Hindlimb muscle (tissue), 1 donor: ENCODE data around the gene ARID4B. TPM values are rescaled to one million over a fixed set of nuclear protein-coding genes. Genes with fewer than 3 reads are reported as not detected.

Experiments
- DNase-seq: peaks from one replicate; pipeline ENCODE4 v3.0.0-alpha.2; 2013
- polyA plus RNA-seq: library from polyadenylated mRNA; unstranded; fragments of 120-200 nt; gene quantifications from one replicate; pipeline ENCODE4 v1.2.1, GENCODE V29; 2013; ENCODE audit not compliant: insufficient read length

ARID4B gene
- polyA plus RNA-seq, 1 donor = 19.1 TPM

DNA sequence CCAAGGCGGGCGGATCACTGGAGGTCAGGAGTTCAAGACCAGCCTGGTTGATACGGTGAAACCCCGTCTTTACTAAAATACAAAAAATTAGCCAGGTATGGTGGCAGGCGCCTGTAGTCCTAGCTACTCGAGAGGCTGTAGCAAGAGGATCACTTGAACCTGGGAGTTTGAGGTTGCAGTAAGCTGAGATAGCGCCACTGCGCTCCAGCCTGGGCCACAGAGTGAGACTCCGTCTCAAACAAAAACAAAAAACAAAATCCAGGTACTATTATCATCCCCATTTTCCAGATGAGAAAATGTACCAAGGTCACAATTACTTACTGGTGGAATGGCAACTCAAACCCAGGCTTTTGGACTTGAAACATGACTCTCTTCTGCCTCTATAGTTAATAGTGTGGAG, 203.9 kb downstream of the ARID4B start:
- DNase-seq = no peak

DNA sequence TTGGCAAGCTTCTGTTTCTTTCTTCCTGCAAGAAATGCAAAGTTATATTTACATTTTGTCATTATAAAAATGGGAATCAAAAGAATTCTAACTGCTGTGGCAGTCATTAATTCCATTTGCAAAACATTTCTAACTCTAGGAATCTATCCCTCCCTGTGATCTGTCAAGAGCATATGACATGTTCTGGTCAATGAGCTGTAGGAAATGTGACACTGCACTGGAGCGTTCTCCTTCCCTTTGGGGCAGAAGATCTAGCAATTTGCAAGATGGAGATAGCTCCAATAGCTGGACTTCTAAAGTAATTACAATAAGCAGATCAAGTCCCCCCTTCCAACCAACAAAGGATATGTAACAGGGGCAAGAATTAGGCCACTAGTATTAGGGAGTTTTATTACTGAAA, 205.6 kb downstream of the ARID4B start:
- DNase-seq = no peak

Other genes starting within 250 kb of the ARID4B start
- gene TOMM20, start 199.3 kb downstream of the ARID4B start, polyA plus RNA-seq = 155 TPM
- gene RBM34, start 166.9 kb downstream of the ARID4B start, polyA plus RNA-seq = 59.7 TPM
- 36.8 TPM for gene GGPS1, start 391 bp upstream of the ARID4B start, polyA plus RNA-seq
- gene TBCE, start 39.2 kb upstream of the ARID4B start, polyA plus RNA-seq = 46.0 TPM
- gene B3GALNT2, start 176.3 kb upstream of the ARID4B start, polyA plus RNA-seq = 24.9 TPM